ENCODE data around the gene OXSR1.

Gene OXSR1

DNA sequence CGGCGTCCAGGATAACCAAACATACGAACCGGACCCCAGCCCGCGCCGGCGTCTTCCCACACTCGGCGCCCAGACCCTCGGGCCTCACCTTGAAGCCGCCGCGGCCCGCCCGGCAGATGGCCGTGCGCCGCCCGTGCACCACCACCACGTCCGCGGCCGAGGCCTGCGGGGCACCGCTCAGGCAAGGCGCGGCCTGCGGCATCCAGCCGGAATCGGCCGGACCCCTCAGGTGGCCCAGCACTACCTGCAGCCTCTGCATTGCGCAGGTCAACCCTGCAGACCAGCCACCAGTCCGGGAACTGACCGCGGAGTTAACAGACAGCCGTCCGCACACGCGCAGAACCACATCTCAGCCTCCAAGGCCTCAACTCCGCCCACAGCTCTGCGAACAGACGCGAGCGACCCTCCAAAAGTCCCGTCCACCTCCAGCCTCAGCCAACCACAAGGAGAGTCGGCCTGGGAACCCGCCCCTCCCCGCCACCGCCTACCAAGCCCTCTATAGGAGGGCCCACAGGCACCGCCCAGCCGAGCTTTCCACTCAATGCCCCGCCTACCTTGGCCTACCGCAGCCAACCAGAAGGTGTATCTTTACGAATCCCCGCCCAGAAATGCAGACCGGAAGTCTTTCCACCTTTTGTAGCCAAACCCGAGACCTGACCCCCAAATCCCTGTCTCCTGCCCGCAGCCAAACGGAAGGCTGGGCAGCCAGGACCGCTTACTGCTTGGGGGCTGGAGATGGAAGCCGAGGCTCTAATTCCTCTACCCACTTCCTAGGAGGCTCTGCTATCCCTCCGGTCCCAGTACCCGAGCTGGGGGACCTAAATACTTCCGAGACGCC lies 28.3 kb upstream of the OXSR1 start, which contains the start of gene ACAA1:
ACAA1 (minus strand) TSS at position 351 of the 838 bp plus-strand sequence; CDS start at position 259, 92 bp downstream.
- DNase-seq (ENCODE audit: low spot score), result peak; percentile 98
- TF ChIP-seq, protein P1, sequence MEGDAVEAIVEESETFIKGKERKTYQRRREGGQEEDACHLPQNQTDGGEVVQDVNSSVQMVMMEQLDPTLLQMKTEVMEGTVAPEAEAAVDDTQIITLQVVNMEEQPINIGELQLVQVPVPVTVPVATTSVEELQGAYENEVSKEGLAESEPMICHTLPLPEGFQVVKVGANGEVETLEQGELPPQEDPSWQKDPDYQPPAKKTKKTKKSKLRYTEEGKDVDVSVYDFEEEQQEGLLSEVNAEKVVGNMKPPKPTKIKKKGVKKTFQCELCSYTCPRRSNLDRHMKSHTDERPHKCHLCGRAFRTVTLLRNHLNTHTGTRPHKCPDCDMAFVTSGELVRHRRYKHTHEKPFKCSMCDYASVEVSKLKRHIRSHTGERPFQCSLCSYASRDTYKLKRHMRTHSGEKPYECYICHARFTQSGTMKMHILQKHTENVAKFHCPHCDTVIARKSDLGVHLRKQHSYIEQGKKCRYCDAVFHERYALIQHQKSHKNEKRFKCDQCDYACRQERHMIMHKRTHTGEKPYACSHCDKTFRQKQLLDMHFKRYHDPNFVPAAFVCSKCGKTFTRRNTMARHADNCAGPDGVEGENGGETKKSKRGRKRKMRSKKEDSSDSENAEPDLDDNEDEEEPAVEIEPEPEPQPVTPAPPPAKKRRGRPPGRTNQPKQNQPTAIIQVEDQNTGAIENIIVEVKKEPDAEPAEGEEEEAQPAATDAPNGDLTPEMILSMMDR (IDR thresholded peaks at IDR 0.05; ENCODE audit: extremely low read depth, missing control alignments), result no peak

DNA sequence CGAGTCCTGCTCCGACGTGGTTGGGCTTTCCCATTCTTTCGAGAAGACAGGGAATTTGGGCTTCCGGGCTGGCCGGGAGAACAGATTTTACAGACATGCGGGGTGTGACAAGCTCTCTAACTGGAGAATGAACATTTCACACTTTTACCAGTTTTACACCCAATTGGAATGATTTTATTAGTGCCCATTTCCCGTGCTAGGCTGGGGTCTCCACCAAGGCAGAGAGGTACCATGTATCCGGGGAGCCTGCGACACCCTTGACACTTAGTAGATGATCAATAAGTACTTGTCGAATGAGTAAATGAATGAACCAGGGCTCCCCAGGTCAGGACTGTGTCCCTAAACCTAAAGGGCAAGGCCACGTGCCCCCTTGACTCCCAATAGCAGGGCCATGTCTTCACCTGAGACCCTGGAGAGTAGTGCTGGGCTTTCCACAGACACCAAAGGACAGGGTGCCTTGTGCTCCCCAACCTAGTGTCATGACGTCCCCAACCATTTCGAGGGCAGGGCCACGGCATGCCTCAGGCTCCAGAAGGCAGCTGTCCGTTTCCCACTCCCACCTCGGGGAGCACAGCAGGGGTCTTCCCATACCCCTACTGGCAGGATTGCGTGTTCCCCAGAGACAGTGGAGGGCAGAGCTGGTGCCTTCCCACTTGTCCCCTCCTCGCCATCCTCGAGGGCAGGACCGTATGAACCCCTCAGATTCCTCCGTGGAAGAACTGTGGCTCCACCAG lies 27.6 kb upstream of the OXSR1 start:
- TF ChIP-seq, protein P1 (IDR thresholded peaks at IDR 0.05; ENCODE audit: extremely low read depth, missing control alignments), result no peak
- DNase-seq (ENCODE audit: low spot score), result peak; percentile 48

DNA sequence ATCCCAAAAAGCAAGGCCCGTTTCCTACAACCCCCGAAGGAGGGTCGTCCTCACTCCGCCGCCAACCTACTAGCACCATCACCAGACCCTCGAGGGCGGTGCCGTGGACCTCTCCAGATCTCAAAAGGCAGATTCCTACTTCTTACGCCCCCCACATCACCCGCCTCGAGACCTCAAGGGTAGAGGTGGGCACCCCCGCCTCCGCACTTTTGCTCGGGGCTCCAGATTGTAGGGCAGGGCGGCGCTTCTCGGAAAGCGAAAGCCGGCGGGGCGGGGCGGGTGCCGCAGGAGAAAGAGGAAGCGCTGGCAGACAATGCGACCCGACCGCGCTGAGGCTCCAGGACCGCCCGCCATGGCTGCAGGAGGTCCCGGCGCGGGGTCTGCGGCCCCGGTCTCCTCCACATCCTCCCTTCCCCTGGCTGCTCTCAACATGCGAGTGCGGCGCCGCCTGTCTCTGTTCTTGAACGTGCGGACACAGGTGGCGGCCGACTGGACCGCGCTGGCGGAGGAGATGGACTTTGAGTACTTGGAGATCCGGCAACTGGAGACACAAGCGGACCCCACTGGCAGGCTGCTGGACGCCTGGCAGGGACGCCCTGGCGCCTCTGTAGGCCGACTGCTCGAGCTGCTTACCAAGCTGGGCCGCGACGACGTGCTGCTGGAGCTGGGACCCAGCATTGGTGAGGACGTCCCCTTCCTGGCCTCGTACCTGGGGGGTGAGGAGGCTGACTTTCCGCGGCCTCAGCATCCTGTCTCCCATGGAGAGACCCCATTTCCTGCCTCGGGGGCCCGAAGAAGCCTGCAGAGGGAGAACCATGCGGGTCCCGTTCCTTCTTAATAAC lies 26.8 kb upstream of the OXSR1 start, which contains the start of gene MYD88:
MYD88 (plus strand) TSS at position 313 of the 842 bp plus-strand sequence; CDS start at position 353, 40 bp downstream.
- TF ChIP-seq, protein P1 (IDR thresholded peaks at IDR 0.05; ENCODE audit: extremely low read depth, missing control alignments), result no peak
- DNase-seq (ENCODE audit: low spot score), result peak; percentile 82

DNA sequence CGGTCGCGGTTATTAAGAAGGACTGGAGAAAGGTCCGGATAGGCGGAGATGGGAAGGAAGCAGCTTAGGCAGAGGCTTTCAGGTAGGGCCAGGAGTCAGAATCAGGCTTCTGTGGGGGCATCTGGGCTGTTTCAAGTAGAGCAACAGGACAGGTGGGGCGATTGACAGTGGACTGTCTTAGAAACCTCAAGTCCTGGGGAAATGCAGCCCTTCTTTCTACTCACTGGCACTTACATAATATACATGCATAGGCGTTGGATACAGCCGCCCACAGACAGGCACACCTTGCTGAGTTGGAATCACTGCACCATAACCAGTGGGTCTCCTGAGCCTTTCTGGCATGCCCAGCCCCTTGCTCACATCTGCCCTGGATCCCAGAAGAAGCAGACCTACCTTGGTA lies 26.1 kb upstream of the OXSR1 start:
- TF ChIP-seq, protein P1 (IDR thresholded peaks at IDR 0.05; ENCODE audit: extremely low read depth, missing control alignments), result no peak
- no peak for DNase-seq (ENCODE audit: low spot score)

DNA sequence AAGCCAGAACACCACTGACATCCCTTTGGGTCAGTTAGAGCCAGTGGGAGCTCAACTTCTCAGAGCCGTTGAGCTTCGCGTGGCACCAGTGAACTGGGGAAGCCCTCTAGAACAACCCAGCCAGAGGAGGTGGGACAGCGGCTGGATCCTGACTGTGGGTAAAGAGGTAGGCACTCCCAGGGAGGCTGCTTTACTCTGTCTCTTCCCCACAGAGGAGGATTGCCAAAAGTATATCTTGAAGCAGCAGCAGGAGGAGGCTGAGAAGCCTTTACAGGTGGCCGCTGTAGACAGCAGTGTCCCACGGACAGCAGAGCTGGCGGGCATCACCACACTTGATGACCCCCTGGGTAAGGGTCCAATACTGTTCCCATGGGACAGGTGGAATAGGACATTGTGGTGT lies 25.7 kb upstream of the OXSR1 start:
- DNase-seq (ENCODE audit: low spot score), result no peak
- TF ChIP-seq, protein P1 (IDR thresholded peaks at IDR 0.05; ENCODE audit: extremely low read depth, missing control alignments), result no peak

DNA sequence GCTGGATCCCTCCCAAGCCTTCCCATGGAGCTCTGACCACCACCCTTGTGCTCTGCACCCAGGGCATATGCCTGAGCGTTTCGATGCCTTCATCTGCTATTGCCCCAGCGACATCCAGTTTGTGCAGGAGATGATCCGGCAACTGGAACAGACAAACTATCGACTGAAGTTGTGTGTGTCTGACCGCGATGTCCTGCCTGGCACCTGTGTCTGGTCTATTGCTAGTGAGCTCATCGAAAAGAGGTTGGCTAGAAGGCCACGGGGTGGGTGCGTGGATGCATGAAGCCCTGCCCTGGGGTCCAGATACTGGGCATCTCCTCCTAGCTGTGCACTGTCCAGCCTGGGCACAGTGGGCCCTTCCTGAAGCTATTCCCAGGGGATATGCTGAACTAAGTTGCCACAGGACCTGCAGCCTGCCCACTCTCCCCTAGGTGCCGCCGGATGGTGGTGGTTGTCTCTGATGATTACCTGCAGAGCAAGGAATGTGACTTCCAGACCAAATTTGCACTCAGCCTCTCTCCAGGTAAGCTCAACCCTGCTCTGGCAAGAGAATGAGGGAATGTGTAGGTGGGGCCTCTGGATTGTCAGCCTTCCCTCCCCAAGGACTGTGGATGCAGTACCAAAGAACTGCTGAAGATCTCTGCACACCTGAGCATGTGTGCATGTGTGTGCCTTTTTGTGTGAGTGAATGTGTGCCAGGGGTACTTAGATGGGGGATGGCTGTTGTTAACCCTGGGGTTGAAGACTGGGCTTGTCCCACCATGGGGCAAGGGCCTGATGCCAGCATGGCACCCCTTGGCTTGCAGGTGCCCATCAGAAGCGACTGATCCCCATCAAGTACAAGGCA lies 24.8 kb upstream of the OXSR1 start:
- TF ChIP-seq, protein P1 (IDR thresholded peaks at IDR 0.05; ENCODE audit: extremely low read depth, missing control alignments), result no peak
- no peak for DNase-seq (ENCODE audit: low spot score)
